AG08395 (cell line): ENCODE results near the gene VWF.
"Not testable (repeated sequence)": the region's sequence is repeated elsewhere in the genome, so short reads cannot be mapped to it uniquely, and the experiment has no call there.

Experiments
- DNase-seq: peaks from one replicate; pipeline ENCODE4 v3.0.0; 2012; ENCODE audit warnings: mixed read lengths, low spot score

Gene VWF

GRCh38 chr12:6033546-6033945, 90.9 kb downstream of the VWF start:
- no peak for DNase-seq

DNA sequence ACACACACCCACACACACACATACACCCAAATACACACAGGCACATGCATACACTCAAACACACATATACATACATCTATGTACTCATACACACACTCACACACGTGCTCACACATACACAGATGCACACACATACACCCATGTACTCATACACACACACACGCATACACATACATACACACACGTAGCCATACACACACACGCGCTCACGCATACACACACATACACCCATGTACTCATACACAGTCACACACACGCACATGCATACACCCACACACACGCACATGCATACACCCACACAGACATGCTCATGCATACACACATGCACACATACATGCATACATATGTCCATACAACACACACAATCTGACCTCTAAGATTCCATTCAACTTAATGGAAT, 91.7 kb downstream of the VWF start:
- no peak for DNase-seq

- no peak for DNase-seq
Observed at GRCh38 chr12:6031001-6031400, 93.5 kb downstream of the VWF start.

DNA sequence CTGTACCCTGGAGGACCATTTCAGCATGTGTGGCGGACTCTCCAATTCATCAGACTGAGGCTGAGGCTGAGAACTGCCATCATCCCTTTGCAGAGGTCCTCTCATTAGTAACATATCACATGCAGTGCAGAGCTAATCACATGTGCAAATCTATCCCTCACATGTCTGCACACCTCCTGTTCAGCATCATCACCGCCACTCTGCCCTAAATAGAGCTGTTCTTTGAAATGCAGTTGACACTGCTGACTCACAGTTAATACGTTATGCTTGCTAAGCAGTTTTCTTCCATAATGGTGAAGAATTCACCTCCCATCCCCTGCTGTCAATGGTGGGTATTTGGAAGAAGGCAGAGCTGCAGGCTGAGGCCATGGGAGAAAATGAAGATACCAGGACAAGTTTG, 94.4 kb downstream of the VWF start:
- DNase-seq, result no peak

DNA sequence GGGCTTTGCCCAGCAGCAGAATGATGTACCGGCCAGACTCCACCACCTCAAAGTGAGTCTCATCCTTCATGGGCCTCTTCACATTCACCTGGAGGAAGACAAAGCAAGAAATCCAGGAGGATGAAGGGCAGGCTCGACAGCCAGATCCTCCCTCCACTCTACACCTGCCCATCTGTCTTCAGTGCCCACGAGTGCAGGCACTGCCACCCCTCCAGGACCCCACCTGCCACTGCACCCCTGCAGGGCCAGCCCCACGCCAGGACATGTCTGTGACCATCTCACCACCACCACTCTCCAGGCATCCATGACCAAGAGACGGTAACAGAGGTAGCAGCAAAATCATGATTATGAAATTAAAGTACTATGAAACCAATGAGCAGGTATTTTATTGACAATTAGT, 95.1 kb downstream of the VWF start:
- DNase-seq, result no peak

DNA sequence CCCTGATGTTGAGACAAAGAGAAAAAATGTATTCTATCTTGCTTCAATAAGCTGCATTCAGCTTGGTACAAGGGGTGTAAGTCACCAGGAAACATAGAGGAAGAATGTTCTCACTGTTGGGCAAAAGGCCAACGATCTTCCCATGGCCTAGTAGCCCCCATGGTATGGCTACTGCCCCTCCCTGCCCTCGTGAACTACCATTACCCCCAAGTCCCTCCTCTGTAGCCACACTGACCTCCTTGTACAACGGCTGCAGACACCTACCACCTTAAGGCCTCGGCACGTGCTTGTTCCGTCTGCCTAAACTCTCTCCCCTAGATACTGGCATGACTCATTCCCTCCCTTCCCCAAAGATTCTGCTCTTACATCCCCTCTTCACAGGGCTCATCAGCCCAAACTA, 97.5 kb downstream of the VWF start:
- DNase-seq, result no peak

DNA sequence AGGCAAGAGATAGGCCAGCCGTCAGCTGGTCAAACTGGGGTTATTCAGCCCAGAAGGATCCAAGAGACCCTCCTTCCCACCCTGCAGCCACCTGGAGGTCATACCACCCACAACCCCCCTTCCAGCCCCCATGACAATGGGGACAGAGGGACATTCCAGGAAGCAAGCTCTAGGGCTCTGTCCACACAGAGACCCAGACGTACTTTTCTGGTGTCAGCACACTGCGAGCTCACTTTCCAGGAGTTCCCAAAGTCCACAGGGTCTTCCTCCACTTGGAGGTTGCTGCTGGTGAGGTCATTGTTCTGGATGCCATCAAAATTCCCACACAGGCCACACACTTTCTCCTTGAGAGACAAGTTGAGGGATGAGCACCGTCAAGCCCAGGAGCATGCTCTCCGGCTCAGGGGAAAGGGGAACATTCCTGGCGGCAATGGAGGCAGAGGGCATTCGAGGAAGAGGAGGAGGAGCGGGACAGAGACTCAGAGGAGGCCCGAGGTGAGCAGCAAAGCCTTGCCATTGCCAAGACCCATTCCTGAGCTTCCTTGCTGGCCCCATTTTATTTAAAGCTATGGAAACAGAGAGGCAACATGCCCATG, 98.7 kb downstream of the VWF start:
- not testable (repeated sequence) for DNase-seq

DNA sequence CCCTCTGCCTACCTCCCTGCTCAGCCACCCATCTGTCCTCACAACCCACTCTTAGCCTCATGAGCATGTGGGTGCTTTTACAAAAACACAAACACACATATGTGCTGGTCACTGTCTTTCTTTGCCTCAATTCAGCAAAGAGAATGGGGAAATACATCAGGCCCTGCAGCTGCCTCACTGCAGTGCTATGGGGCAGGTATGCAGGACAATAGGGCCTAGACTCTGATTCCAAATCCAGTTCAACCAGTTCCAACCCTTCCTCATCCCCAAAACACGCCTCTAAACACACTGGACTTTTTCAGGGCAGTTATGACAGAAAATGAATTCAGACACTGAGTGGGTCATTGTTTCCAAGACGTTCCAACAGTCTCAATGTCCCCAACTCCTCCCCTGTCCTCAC, 100.4 kb downstream of the VWF start:
- not testable (repeated sequence) for DNase-seq

- no peak for DNase-seq
Observed at GRCh38 chr12:6020930-6021329, 103.5 kb downstream of the VWF start.

DNA sequence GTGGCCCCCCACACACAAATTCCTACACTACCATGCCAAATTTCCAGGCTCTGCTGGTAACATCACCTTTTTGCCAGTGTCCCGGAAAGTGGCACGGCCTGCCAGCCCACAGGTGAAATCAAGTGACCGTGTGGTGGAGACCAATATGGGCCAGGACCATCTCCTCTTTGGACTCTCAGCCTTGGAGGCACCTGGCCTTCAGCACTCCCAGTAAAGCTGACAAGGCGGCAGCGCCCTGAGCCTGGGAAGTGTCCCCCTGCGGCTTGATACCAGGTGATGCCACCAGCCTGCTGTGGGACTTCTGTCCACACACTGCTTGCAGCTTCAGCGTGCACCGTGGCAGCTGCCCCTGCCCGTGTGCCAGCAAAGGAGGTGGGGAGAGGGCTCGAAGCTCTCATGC, 104.0 kb downstream of the VWF start:
- not testable (repeated sequence) for DNase-seq

- DNase-seq, result not testable (repeated sequence)
Observed at GRCh38 chr12:6019256-6019655, 105.2 kb downstream of the VWF start.

- no peak for DNase-seq
Observed at GRCh38 chr12:6018265-6018664, 106.2 kb downstream of the VWF start.

GRCh38 chr12:6016756-6017155, 107.7 kb downstream of the VWF start:
- DNase-seq, result no peak

- DNase-seq, result not testable (repeated sequence)
Observed at GRCh38 chr12:6016004-6016403, 108.5 kb downstream of the VWF start.

DNA sequence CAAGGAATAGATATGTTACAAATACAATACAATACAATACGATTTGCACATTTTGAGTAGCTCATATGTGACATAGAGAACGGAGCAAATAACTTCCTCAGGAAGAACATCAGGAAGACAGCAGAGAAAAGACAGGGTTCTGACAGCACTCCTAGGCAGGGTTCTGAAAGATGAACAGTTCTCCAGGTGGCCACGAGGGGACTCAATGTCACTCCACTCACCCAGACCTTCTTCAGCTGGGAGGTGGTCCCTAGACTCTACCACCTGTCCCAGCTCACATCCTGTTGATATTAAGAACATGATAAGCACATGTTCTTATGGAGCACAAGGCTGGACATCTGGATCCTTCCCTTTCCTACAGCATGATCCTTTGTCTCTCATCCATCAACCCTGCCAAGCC, 109.2 kb downstream of the VWF start:
- not testable (repeated sequence) for DNase-seq

DNA sequence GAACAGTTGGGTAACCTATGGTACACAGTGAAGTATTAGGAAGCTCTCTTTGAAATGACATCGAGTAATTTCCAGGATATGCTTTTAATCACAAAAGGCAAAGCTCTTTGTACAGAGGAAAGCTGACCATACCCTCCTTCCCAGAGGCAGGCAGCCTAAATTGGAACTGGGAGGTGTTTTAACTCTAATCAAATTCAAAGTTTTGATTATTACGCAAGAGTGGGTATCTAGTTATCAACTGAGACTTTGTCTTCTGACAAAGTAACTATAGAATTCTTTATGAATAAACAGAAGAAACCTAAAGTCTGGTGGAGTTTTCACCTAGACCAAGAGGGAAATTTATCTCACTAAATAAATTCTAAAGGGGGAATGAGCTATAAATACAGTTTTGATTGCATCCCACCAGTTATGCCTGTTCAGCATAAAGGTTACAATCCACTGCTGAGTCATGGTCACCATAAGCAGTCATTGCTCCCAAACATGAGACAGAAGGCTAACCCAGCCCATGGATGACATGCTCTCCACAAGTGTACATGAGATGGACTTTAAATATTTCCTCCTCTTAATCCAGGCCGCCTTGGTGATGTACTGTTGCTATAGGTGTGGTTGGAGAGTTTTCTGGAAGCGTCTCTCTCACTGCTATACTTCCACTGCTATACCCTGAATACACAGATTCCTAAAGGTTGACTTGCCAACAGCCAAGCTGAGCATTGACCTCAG, 113.7 kb downstream of the VWF start:
- not testable (repeated sequence) for DNase-seq

- no peak for DNase-seq
Observed at GRCh38 chr12:5997260-5997659, 127.2 kb downstream of the VWF start.

DNA sequence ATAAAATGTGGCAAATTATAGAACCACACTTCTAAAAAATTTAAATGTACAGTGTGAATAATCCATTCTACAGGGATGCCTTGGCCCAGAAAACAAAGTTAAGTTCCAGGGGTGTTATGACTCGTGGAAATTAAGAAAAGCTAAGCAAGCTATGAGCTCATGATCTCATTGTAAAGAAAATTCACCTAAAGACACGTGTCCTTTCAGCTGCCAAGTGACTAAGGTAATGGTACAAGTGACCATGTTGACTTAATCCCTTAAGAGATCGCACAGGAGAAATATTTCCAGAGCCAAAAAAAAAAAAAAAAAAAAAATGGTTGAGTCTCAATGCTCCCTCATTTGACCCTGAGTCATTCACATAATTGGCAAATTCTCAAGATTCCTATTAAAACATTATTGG, 128.0 kb downstream of the VWF start:
- no peak for DNase-seq

DNA sequence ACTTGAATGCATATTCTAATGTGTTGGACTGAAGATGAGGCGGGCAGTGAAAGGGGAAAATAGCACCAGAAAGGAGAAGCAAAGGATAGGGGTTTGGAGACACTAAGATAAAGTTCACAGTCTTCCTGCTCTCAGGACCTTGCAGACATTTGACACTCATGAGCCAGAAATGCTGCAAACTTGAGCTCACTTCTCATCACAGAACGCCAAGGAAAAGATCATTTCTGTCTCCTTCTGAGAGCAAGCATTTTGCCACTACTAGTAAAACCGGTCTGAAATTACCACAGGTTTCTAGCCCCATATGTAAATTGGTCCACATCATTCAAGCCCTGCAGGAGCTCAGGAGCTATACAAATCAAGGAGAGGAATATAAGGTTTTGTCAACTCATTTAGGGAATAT, 134.8 kb downstream of the VWF start:
- DNase-seq, result no peak

GRCh38 chr12:5988659-5989116, 135.8 kb downstream of the VWF start:
- peak; percentile 89 for DNase-seq

- no peak for DNase-seq
Observed at GRCh38 chr12:5988088-5988487, 136.4 kb downstream of the VWF start.

GRCh38 chr12:5987573-5987972, 136.9 kb downstream of the VWF start:
- no peak for DNase-seq

DNA sequence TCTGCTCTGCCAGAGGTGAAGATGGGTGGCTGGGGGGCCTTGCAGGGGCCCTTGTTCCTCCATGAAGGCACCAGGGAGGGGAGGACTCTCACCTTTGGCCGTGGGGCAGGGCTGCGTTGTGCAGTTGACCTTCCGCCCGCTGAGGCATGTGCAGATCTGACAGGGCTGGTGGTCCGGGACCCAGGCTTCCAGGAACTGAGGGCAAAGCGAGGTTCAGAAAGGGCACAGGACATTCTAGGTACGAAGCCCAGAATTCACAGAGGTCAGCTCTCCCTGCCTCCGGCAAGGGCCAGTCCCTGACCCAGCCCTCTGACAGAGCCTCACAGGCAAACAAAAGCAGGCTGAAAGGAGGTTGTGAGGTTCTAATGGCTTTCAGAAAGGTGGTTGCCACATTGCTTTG, 139.0 kb downstream of the VWF start:
- no peak for DNase-seq

GRCh38 chr12:5984873-5985272, 139.6 kb downstream of the VWF start:
- no peak for DNase-seq
